Keratinocyte (primary cell): ENCODE measurements around the gene GNA14. TPM values are rescaled to one million over a fixed set of nuclear protein-coding genes. Genes with fewer than 3 reads are reported as not detected.

ENCODE experiments used
- DNase-seq: peaks from one replicate; pipeline ENCODE4 v3.0.0-alpha.2; 2011; ENCODE audit warnings: low read depth, missing footprints, low spot score
- FAIRE-seq: peaks from 2 replicates; lab custom pipeline; 2011; peaks lifted over from hg19 to GRCh38; lab: Jason Lieb, UNC
- H2AFZ ChIP-seq: 2 replicates; pipeline ENCODE4 v1.6.0; 2012; ENCODE audit warnings: low read length, control low read depth, inconsistent platforms; ENCODE audit not compliant: control insufficient read depth
- H3K27ac ChIP-seq: 2 replicates; pipeline ENCODE4 v1.5.1; 2011; ENCODE audit warnings: low read length; ENCODE audit not compliant: control insufficient read depth, insufficient read depth
- H3K27me3 ChIP-seq: 3 replicates; pipeline ENCODE4 v1.6.0; 2011; ENCODE audit warnings: low read length; ENCODE audit not compliant: control insufficient read depth, insufficient read depth; ENCODE audit errors: extremely low read depth
- H3K36me3 ChIP-seq, 2 experiments: 2 replicates in 1 of 2; 3 replicates in 1 of 2; pipeline ENCODE4 v1.5.1; 2011; ENCODE audit warnings: low read length in 2 of 2, mild to moderate bottlenecking in 1 of 2; ENCODE audit not compliant: control insufficient read depth in 2 of 2, insufficient read depth in 2 of 2; ENCODE audit errors: extremely low read depth in 1 of 2
- H3K4me1 ChIP-seq: 3 replicates; pipeline ENCODE4 v1.5.1; 2011; ENCODE audit warnings: low read length; ENCODE audit not compliant: control insufficient read depth, insufficient read depth; ENCODE audit errors: extremely low read depth
- H3K4me2 ChIP-seq: 3 replicates; pipeline ENCODE4 v1.6.0; 2011; ENCODE audit warnings: low read depth, low read length; ENCODE audit not compliant: control insufficient read depth, insufficient read depth; ENCODE audit errors: extremely low read depth
- H3K4me3 ChIP-seq, 3 experiments: fragments of 200-600 bp in 1 of 3; sonication (generic) in 1 of 3; 2 replicates in 2 of 3; 3 replicates in 1 of 3; pipeline ENCODE4 v1.5.1; 2011 to 2016; ENCODE audit warnings: low read length in 3 of 3, mild to moderate bottlenecking in 3 of 3, control low read depth in 2 of 3, inconsistent platforms in 1 of 3, low read depth in 1 of 3, mixed read lengths in 1 of 3, mixed run types in 1 of 3, moderate library complexity in 1 of 3; ENCODE audit not compliant: control insufficient read depth in 2 of 3, insufficient read depth in 2 of 3; ENCODE audit errors: extremely low read depth in 1 of 3
- H3K79me2 ChIP-seq: 2 replicates; pipeline ENCODE4 v1.6.0; 2012; ENCODE audit warnings: low read length; ENCODE audit not compliant: control insufficient read depth, insufficient read depth
- H3K9ac ChIP-seq: 3 replicates; pipeline ENCODE4 v1.6.0; 2011; ENCODE audit warnings: low read length; ENCODE audit not compliant: control insufficient read depth, insufficient read depth; ENCODE audit errors: extremely low read depth
- H3K9me1 ChIP-seq: 3 replicates; pipeline ENCODE4 v1.6.0; 2011; ENCODE audit warnings: low read length; ENCODE audit not compliant: control insufficient read depth, insufficient read depth; ENCODE audit errors: extremely low read depth
- H3K9me3 ChIP-seq: 2 replicates; pipeline ENCODE4 v1.5.1; 2012; ENCODE audit warnings: low read depth, low read length; ENCODE audit not compliant: control insufficient read depth
- H4K20me1 ChIP-seq: 3 replicates; pipeline ENCODE4 v1.6.0; 2011; ENCODE audit warnings: low read length; ENCODE audit not compliant: control insufficient read depth, insufficient read depth; ENCODE audit errors: extremely low read depth
- CTCF ChIP-seq, 3 experiments: IDR thresholded peaks in 1 of 3; conservative IDR thresholded peaks in 1 of 3; optimal IDR thresholded peaks in 1 of 3; 2 replicates in 2 of 3; 3 replicates in 1 of 3; pipeline versions ENCODE3 to v1.5.1; 2011; ENCODE audit warnings: low read length in 3 of 3, mild to moderate bottlenecking in 3 of 3, moderate library complexity in 2 of 3, control low read depth in 1 of 3, inconsistent platforms in 1 of 3; ENCODE audit not compliant: insufficient read depth in 2 of 3; ENCODE audit errors: extremely low read depth in 1 of 3
- EZH2 ChIP-seq: IDR thresholded peaks from one replicate; pipeline ENCODE4 v1.6.1; 2012; ENCODE audit warnings: inconsistent platforms, mild to moderate bottlenecking, low read length, moderate library complexity
- dilution Hi-C: fragments of 300-500 bp; cut with MboI; formaldehyde crosslinking; loops from one replicate; pipeline ENCODE4 v1.7.0; 2020; ENCODE audit warnings: low sequenced_read_pairs; ENCODE audit not compliant: extremely low pct_ligation_motif_present
- polyA plus RNA-seq, 5 experiments: library from polyadenylated mRNA; depleted of rRNA in 3 of 5; stranded (reverse) in 3 of 5; stranded (forward) in 1 of 5; unstranded in 1 of 5; fragments of >200 nt; gene quantifications; 1 replicate in 1 of 5; 2 replicates in 3 of 5; 3 replicates in 1 of 5; pipeline versions ENCODE4 v1.2.1 to v1.2.3, GENCODE V29; 2011 to 2012; ENCODE audit warnings: missing spikeins in 2 of 5, low read depth in 1 of 5, low replicate concordance in 1 of 5

The GNA14 gene
- polyA plus RNA-seq, 1 donor (not counting 4 experiments of a cell fraction or from before 2014, with no cell fraction given): not detected

GRCh38 chr9:77673941-77674791 is 26.0 kb upstream of the GNA14 start:
- no peaks in the 10 kb centered on the region for H3K79me2 ChIP-seq
- no peaks in the 10 kb centered on the region for H3K36me3 ChIP-seq
- H3K9me1 ChIP-seq: no peaks in the 10 kb centered on the region
- H3K4me2 ChIP-seq: no peak overlapping the region
- no peak for FAIRE-seq
- no peaks in the 10 kb centered on the region for H3K9me3 ChIP-seq
- no peak overlapping the region for H3K9ac ChIP-seq
- no peak overlapping the region for H3K27ac ChIP-seq
- no peak for DNase-seq
- H3K27me3 ChIP-seq: peaks cover 4% of the 10 kb centered on the region
- H4K20me1 ChIP-seq: no peaks in the 10 kb centered on the region
- H3K4me3 ChIP-seq: no peak overlapping the region
- no peak overlapping the region for H2AFZ ChIP-seq
- H3K4me1 ChIP-seq: no peaks in the 10 kb centered on the region
- dilution Hi-C loops: no loop called here
- no peak for TF ChIP-seq CTCF (optimal IDR thresholded peaks at IDR 0.05 in 1 of 3, IDR thresholded peaks at IDR 0.05 in 1 of 3, conservative IDR thresholded peaks at IDR 0.05 in 1 of 3; ENCODE audit: extremely low read depth in 1 of 3, insufficient read depth in 2 of 3, low read length in 3 of 3)
- TF ChIP-seq EZH2: no peak

- no peak for DNase-seq
- Histone ChIP-seq H3K4me1 (no peaks in the 10 kb centered on the region), H4K20me1 (no peaks in the 10 kb centered on the region), H2AFZ (no peak overlapping the region), H3K9ac (no peak overlapping the region), H3K27me3 (peaks cover 4% of the 10 kb centered on the region), H3K4me2 (no peak overlapping the region), H3K9me3 (no peaks in the 10 kb centered on the region), H3K79me2 (no peaks in the 10 kb centered on the region), H3K27ac (no peak overlapping the region), H3K9me1 (no peaks in the 10 kb centered on the region), H3K4me3 (no peak overlapping the region), H3K36me3 (no peaks in the 10 kb centered on the region)
- dilution Hi-C loops: no loop called here
- TF ChIP-seq CTCF (optimal IDR thresholded peaks at IDR 0.05 in 1 of 3, IDR thresholded peaks at IDR 0.05 in 1 of 3, conservative IDR thresholded peaks at IDR 0.05 in 1 of 3; ENCODE audit: extremely low read depth in 1 of 3, insufficient read depth in 2 of 3, low read length in 3 of 3) (no peak), EZH2 (no peak)
- no peak for FAIRE-seq
These were observed 24.1 kb upstream of the GNA14 start for GRCh38 chr9:77672183-77672582.
